BLaER1 (cell line): ENCODE data around the gene ARHGEF4.

Experiments used
- H3K27ac ChIP-seq: shearing (Covaris generic); formaldehyde crosslinking; 2 replicates; pipeline ENCODE4 v1.8.1; 2022
- H3K27me3 ChIP-seq: shearing (Covaris generic); formaldehyde crosslinking; 2 replicates; pipeline ENCODE4 v1.8.1; 2022
- H3K36me3 ChIP-seq: shearing (Covaris generic); formaldehyde crosslinking; 2 replicates; pipeline ENCODE4 v1.8.1; 2022
- H3K4me1 ChIP-seq: shearing (Covaris generic); formaldehyde crosslinking; 2 replicates; pipeline ENCODE4 v1.8.1; 2022
- H3K4me2 ChIP-seq: shearing (Covaris generic); formaldehyde crosslinking; 2 replicates; pipeline ENCODE4 v1.8.1; 2022
- H3K4me3 ChIP-seq: shearing (Covaris generic); formaldehyde crosslinking; 2 replicates; pipeline ENCODE4 v1.8.1; 2022
- H3K9ac ChIP-seq: shearing (Covaris generic); formaldehyde crosslinking; 2 replicates; pipeline ENCODE4 v1.8.1; 2022
- H3K9me3 ChIP-seq: shearing (Covaris generic); formaldehyde crosslinking; 2 replicates; pipeline ENCODE4 v1.8.1; 2022
- H4K20me1 ChIP-seq: shearing (Covaris generic); formaldehyde crosslinking; 2 replicates; pipeline ENCODE4 v1.8.1; 2022
- Cebpa-rat ChIP-seq: shearing (Covaris generic); IDR thresholded peaks from 2 replicates; pipeline ENCODE4 v1.8.1; 2022

ARHGEF4 gene

GRCh38 chr2:130814931-130815680 lies 21.6 kb upstream of the ARHGEF4 start:
- no peak overlapping the region for H3K9ac ChIP-seq
- peaks cover 13% of the 10 kb centered on the region for H3K4me1 ChIP-seq
- no peak for TF ChIP-seq Cebpa-rat
- H3K27me3 ChIP-seq: no peaks in the 10 kb centered on the region
- H3K36me3 ChIP-seq: no peaks in the 10 kb centered on the region
- H3K4me3 ChIP-seq: no peak overlapping the region
- H3K4me2 ChIP-seq: no peak overlapping the region
- no peaks in the 10 kb centered on the region for H3K9me3 ChIP-seq
- no peaks in the 10 kb centered on the region for H4K20me1 ChIP-seq
- no peak overlapping the region for H3K27ac ChIP-seq

- Histone ChIP-seq H3K4me2 (peak overlapping the region; percentile 78; the same call in 1 of the 2 replicates), H4K20me1 (no peaks in the 10 kb centered on the region), H3K27me3 (no peaks in the 10 kb centered on the region), H3K9ac (no peak overlapping the region), H3K9me3 (no peaks in the 10 kb centered on the region), H3K4me1 (peaks cover 35% of the 10 kb centered on the region), H3K4me3 (no peak overlapping the region), H3K36me3 (no peaks in the 10 kb centered on the region), H3K27ac (peak overlapping the region; percentile 66; the same call in 1 of the 2 replicates)
- TF ChIP-seq Cebpa-rat: no peak
These were observed 17.9 kb upstream of the ARHGEF4 start for GRCh38 chr2:130818809-130819208.

GRCh38 chr2:130819226-130819607 lies 17.5 kb upstream of the ARHGEF4 start:
- no peak for TF ChIP-seq Cebpa-rat
- Histone ChIP-seq H3K27me3 (no peaks in the 10 kb centered on the region), H3K4me2 (peak overlapping the region; percentile 78), H3K9me3 (no peaks in the 10 kb centered on the region), H3K4me1 (peaks cover 39% of the 10 kb centered on the region), H3K27ac (peak overlapping the region; percentile 66), H4K20me1 (no peaks in the 10 kb centered on the region), H3K36me3 (no peaks in the 10 kb centered on the region), H3K9ac (peak overlapping the region; percentile 30; the same call in 1 of the 2 replicates), H3K4me3 (no peak overlapping the region)

GRCh38 chr2:130819608-130820278 lies 17.0 kb upstream of the ARHGEF4 start:
- Histone ChIP-seq H3K27ac (peak overlapping the region; percentile 66), H3K9me3 (no peaks in the 10 kb centered on the region), H3K4me1 (peaks cover 45% of the 10 kb centered on the region), H3K27me3 (no peaks in the 10 kb centered on the region), H3K36me3 (no peaks in the 10 kb centered on the region), H4K20me1 (no peaks in the 10 kb centered on the region), H3K9ac (peak overlapping the region; percentile 30; the same call in 1 of the 2 replicates), H3K4me2 (peak overlapping the region; percentile 78), H3K4me3 (no peak overlapping the region)
- TF ChIP-seq Cebpa-rat: no peak

- H3K27me3 ChIP-seq: no peaks in the 10 kb centered on the region
These were observed 16.3 kb upstream of the ARHGEF4 start for GRCh38 chr2:130820279-130820861.

GRCh38 chr2:130821867-130822266 lies 14.8 kb upstream of the ARHGEF4 start:
- Histone ChIP-seq H3K9ac (no peak overlapping the region), H3K4me1 (peaks cover 66% of the 10 kb centered on the region), H3K27ac (no peak overlapping the region)

More at GRCh38 chr2:130820279-130820861, 16.3 kb upstream of the ARHGEF4 start:
- Histone ChIP-seq H4K20me1 (no peaks in the 10 kb centered on the region), H3K9ac (peak overlapping the region; percentile 30; the same call in 1 of the 2 replicates), H3K4me1 (peaks cover 51% of the 10 kb centered on the region), H3K9me3 (no peaks in the 10 kb centered on the region), H3K36me3 (no peaks in the 10 kb centered on the region), H3K4me2 (peak overlapping the region; percentile 78), H3K4me3 (no peak overlapping the region), H3K27ac (peak overlapping the region; percentile 66)
- TF ChIP-seq Cebpa-rat: no peak

GRCh38 chr2:130822766-130823165 lies 13.9 kb upstream of the ARHGEF4 start:
- TF ChIP-seq Cebpa-rat: no peak
- no peaks in the 10 kb centered on the region for H3K9me3 ChIP-seq
- H3K27ac ChIP-seq: peak overlapping the region; percentile 54; the same call in 1 of the 2 replicates
- peak overlapping the region; percentile 82 for H3K4me2 ChIP-seq
- H3K9ac ChIP-seq: no peak overlapping the region
- H3K4me3 ChIP-seq: no peak overlapping the region
- H4K20me1 ChIP-seq: no peaks in the 10 kb centered on the region
- H3K4me1 ChIP-seq: peaks cover 75% of the 10 kb centered on the region
- H3K27me3 ChIP-seq: no peaks in the 10 kb centered on the region
- no peaks in the 10 kb centered on the region for H3K36me3 ChIP-seq

More at GRCh38 chr2:130821867-130822266, 14.8 kb upstream of the ARHGEF4 start:
- no peak overlapping the region for H3K4me3 ChIP-seq
- TF ChIP-seq Cebpa-rat: no peak
- no peak overlapping the region for H3K4me2 ChIP-seq
- H3K27me3 ChIP-seq: no peaks in the 10 kb centered on the region
- H3K9me3 ChIP-seq: no peaks in the 10 kb centered on the region
- no peaks in the 10 kb centered on the region for H4K20me1 ChIP-seq
- H3K36me3 ChIP-seq: no peaks in the 10 kb centered on the region

GRCh38 chr2:130823171-130823885 lies 13.4 kb upstream of the ARHGEF4 start:
- no peaks in the 10 kb centered on the region for H3K36me3 ChIP-seq
- H4K20me1 ChIP-seq: no peaks in the 10 kb centered on the region
- no peak overlapping the region for H3K4me3 ChIP-seq
- no peaks in the 10 kb centered on the region for H3K27me3 ChIP-seq
- H3K4me1 ChIP-seq: peaks cover 80% of the 10 kb centered on the region
- TF ChIP-seq Cebpa-rat: no peak
- peak overlapping the region; percentile 11; the same call in 1 of the 2 replicates for H3K9ac ChIP-seq
- peak overlapping the region; percentile 82 for H3K4me2 ChIP-seq
- H3K9me3 ChIP-seq: no peaks in the 10 kb centered on the region
- H3K27ac ChIP-seq: peak overlapping the region; percentile 54; the same call in 1 of the 2 replicates

- Histone ChIP-seq H3K36me3 (no peaks in the 10 kb centered on the region), H3K4me3 (no peak overlapping the region), H3K4me1 (peaks cover 81% of the 10 kb centered on the region), H3K27ac (peak overlapping the region; percentile 54; the same call in 1 of the 2 replicates), H3K9me3 (no peaks in the 10 kb centered on the region), H4K20me1 (no peaks in the 10 kb centered on the region), H3K27me3 (no peaks in the 10 kb centered on the region), H3K9ac (no peak overlapping the region), H3K4me2 (peak overlapping the region; percentile 82)
- TF ChIP-seq Cebpa-rat: no peak
These were observed 12.7 kb upstream of the ARHGEF4 start for GRCh38 chr2:130823886-130824491.
